Heart left ventricle (tissue), 16 donors: ENCODE measurements around the gene GCHFR. TPM values are rescaled to one million over a fixed set of nuclear protein-coding genes. Genes with fewer than 3 reads are reported as not detected.
A peak's percentile ranks its signal among the peaks of the same experiment; 100 is the strongest.

Source experiments
- ATAC-seq, 4 donors: fragments of 200-7000 bp; cut with Tn5 transposase; one replicate each; pipeline ENCODE4 v1.9.1; 2020 to 2022; ENCODE audit warnings: moderate library complexity in 4 of 4, mild to moderate bottlenecking in 3 of 4, moderate number of reproducible peaks in 1 of 4
- DNase-seq, 5 donors: peaks; one replicate each; pipeline ENCODE4 v3.0.0-alpha.2; 2020
- H3K27ac ChIP-seq, 12 donors: fragments of 200-600 bp; sonication (generic) in 4 of 12; one replicate each; pipeline versions ENCODE4 v1.5.0 to v1.8.0; 2016 to 2022; ENCODE audit warnings: mild to moderate bottlenecking in 2 of 12
- H3K27me3 ChIP-seq, 9 donors: fragments of 200-600 bp; sonication (generic) in 2 of 9; one replicate each; pipeline versions ENCODE4 v1.5.1 to v1.8.0; 2016 to 2022; ENCODE audit warnings: mild to moderate bottlenecking in 3 of 9
- H3K36me3 ChIP-seq, 9 donors: fragments of 200-600 bp; sonication (generic) in 2 of 9; one replicate each; pipeline versions ENCODE4 v1.5.0 to v1.8.0; 2018 to 2022; ENCODE audit warnings: mild to moderate bottlenecking in 2 of 9
- H3K4me1 ChIP-seq, 12 donors: fragments of 200-600 bp; sonication (generic) in 4 of 12; one replicate each; pipeline versions ENCODE4 v1.5.0 to v1.8.0; 2016 to 2022; ENCODE audit warnings: mild to moderate bottlenecking in 3 of 12
- H3K4me3 ChIP-seq, 12 donors: fragments of 200-600 bp; sonication (generic) in 4 of 12; one replicate each; pipeline versions ENCODE4 v1.5.0 to v1.8.0; 2017 to 2022; ENCODE audit warnings: mild to moderate bottlenecking in 9 of 12, moderate library complexity in 4 of 12
- H3K9me3 ChIP-seq, 12 donors: fragments of 200-600 bp; sonication (generic) in 4 of 12; one replicate each; pipeline versions ENCODE4 v1.5.0 to v1.8.0; 2016 to 2022; ENCODE audit warnings: mild to moderate bottlenecking in 1 of 12
- POLR2A ChIP-seq, 2 donors: fragments of 450-650 bp; IDR thresholded peaks; one replicate each; pipeline ENCODE4 v1.6.1; 2017; ENCODE audit warnings: antibody characterized with exemption in 2 of 2, mild to moderate bottlenecking in 2 of 2, moderate library complexity in 2 of 2
- WGBS, 4 donors: extraction: QIAGEN DNeasy Blood & Tissue Kit in 2 of 4; methylation state at CpG; one replicate each; pipeline versions ENCODE4 v1.1.5 to v1.1.7; 2013 to 2018; 5-methylcytosine and 5-hydroxymethylcytosine counted together
- intact Hi-C, 10 donors: fragments of 100-400 bp; cut with DNase I; formaldehyde crosslinking; loops; one replicate each; pipeline versions ENCODE4 v1.11.1 to v1.14.2; 2022
- polyA plus RNA-seq, 2 donors: library from polyadenylated mRNA; stranded (reverse); fragments of 200-250 nt; gene quantifications; one replicate each; pipeline ENCODE4 v1.2.3, GENCODE V29; 2013
- total RNA-seq, 9 donors: library from RNA; depleted of rRNA in 2 of 9; stranded (reverse); fragments of >200 nt in 2 of 9; fragmentation: NEBNext Ultra II Directional in 3 of 9; extraction: Animal tissue kit (Norgen Biotek cat#: 25700) in 3 of 9; gene quantifications; one replicate each; pipeline versions ENCODE4 v1.1.0 to v1.2.4, GENCODE V29; 2016 to 2023
- TF ChIP-seq, protein P1 (sequence below), 12 donors: fragments of 200-600 bp; sonication (generic) in 4 of 12; IDR thresholded peaks; one replicate each; pipeline versions ENCODE4 v1.5.0 to v1.8.0; 2018 to 2022; ENCODE audit warnings: antibody characterized with exemption in 12 of 12, mild to moderate bottlenecking in 5 of 12
- donor health status: ischemic (EF 13 %, LVEDD 7.1; RV severe dilation, severe dysfunction).
- donor health status: healthy with polysubstance abuse.
- donor health status: DM: no; HTN: yes; CAD: no.
- donor health status: DM: no; HTN: no; CAD: no.
- donor health status: ischemic (EF 25% LVEDD 6.9; RV normal size, moderate dysfunction).
- donor health status: ischemic (EF 25% LVEDD 5.7; RV mildly dilated, moderate dysfunction).
- donor health status: healthy.
- donor health status: DM: yes; HTN: yes; CAD: no.
- donor health status: ischemic (EF 35%, LVEDD 5.7; RV mildly dilated, moderate dysfunction).
- donor health status: nonischemic (EF 11% LVEDD 7.7; RV severe dilation, severe dysfunction).
- donor health status: DM: yes; HTN: yes; CAD: no.
- donor health status: PGD.
- donor health status: ischemic (EF 29% LVEDD 5.4; RV normal size, mild dysfunction).
- donor health status: nonischemic (EF 23%, LVEDD 6.1; RV moderate dilation, normal function).

Gene GCHFR
- total and polyA plus RNA-seq, 11 donors = 1.6 to 24.0 (median 6.6) TPM

DNA sequence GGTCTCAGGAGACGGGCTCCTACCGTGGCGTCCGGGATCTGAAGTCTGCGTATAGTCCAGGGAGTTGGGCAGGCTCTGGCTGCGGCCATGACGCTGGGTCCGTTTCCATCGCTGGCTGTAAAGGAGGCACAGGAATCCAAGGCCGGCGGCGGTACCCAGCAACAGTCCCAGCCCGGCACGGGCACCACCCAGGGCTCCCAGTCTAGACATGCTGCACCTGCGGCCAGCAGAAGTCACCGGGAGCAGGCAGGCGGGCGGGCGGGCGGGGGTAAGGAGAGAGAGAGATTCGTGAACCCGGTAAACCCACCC is 9.3 kb upstream of the GCHFR start:
- TF ChIP-seq, protein P1, sequence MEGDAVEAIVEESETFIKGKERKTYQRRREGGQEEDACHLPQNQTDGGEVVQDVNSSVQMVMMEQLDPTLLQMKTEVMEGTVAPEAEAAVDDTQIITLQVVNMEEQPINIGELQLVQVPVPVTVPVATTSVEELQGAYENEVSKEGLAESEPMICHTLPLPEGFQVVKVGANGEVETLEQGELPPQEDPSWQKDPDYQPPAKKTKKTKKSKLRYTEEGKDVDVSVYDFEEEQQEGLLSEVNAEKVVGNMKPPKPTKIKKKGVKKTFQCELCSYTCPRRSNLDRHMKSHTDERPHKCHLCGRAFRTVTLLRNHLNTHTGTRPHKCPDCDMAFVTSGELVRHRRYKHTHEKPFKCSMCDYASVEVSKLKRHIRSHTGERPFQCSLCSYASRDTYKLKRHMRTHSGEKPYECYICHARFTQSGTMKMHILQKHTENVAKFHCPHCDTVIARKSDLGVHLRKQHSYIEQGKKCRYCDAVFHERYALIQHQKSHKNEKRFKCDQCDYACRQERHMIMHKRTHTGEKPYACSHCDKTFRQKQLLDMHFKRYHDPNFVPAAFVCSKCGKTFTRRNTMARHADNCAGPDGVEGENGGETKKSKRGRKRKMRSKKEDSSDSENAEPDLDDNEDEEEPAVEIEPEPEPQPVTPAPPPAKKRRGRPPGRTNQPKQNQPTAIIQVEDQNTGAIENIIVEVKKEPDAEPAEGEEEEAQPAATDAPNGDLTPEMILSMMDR (IDR thresholded peaks at IDR 0.05) = no peak
- no peak for TF ChIP-seq POLR2A (IDR thresholded peaks at IDR 0.05)
- no peaks in the 10 kb centered on the region for H3K9me3 ChIP-seq
- peak overlapping the region in 11 of 12 donors; percentile 51 to 85 (median 80) for H3K27ac ChIP-seq
- H3K36me3 ChIP-seq = peaks cover 3 to 37% (median 30%) of the 10 kb centered on the region in 9 donors
- ATAC-seq (peak in 3 of 4 donors; percentile 30 to 40 (median 31)), DNase-seq (peak in 3 of 5 donors; percentile 33 to 71 (median 41))
- H3K27me3 ChIP-seq = no peaks in the 10 kb centered on the region
- H3K4me3 ChIP-seq = peak overlapping the region; percentile 70 to 98 (median 86)
- peaks cover 0 to 24% (median 12%) of the 10 kb centered on the region in 12 donors for H3K4me1 ChIP-seq
- 0 to 1% (median 0%) methylated on average over 6 to 22 of the region's 22 CpGs for WGBS, 4 donors
- intact Hi-C loops = loop anchor here in 5 of 10 donors (2.0 to 10.0 kb wide), 5 partner anchors 52 to 186 kb away; partner anchors contain the start of genes RAD51 (in 3 of the 5), VPS18 (in 2 of the 5), DNAJC17 (in 1 of the 5) and RPUSD2 (in 1 of the 5)

DNA sequence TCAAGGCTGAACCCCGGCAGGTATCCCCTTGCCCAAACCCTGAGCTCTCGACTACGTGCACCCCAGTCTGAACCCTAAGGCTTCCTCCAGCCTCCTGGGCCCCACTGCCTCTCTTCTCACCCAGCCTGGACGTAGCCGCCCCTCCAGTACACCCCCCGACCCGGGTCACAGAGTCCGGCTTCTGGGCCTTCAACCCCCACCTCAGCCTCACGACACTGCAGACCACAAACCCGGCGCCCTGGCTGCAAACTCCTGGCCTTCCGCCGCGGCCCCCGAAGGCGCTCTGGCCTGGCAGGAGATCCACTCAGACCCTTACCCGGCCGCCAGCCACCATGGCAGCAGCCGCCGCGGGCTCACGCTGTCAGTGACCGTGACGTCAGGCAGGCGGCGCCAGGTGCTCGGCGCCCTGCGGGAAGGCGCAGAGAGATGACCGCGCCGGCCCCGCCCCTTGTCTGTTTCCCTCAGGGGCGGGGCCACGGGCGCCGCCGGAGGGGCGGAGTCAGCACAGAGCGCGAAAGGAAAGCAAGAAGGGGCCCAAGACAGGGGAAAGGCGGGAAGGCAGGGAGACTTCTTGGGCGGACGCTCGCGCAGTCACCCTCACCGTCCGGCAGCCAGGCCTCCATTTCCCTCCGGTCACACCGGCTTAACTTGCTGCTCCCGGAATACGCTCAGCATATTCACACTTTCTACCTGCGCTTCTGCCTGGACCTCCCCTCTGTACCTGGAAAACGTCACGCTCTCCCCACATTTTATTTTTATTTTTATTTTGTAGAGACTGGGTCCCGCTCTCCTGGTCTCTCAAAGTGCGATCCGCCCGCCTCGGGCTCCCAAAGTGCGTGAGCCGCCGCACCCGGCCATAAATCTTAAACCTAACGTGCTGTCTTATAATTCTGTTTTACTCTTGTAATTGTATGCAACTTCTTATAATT is 8.7 kb upstream of the GCHFR start, which contains the start of gene RMDN3:
Gene RMDN3 (minus strand): TSS at position 372 of the 929 bp plus-strand sequence. CDS start 471 bp downstream, outside the sequence.
- peak; percentile 94 to 100 (median 98) for ATAC-seq

DNA sequence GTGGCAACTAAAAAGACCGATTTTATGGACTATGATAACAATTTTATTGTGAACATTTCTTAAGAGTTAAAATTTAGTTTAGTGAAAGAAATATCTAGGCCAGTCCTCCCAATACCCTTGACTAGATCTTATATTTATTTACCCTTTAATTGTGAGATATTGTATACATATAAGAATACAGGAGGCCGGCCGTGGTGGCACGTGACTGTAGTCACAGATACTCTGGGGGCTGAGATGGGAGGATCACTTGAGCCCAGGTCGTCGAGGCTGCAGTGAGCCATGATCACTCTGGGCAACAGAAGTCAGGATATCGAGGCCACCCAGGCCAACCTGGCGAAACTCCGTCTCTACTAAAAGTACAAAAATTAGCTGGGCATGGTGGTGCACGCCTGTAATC is 8.1 kb upstream of the GCHFR start:
- H3K4me3 ChIP-seq = peak overlapping the region; percentile 70 to 98 (median 86)
- TF ChIP-seq, protein P1 (IDR thresholded peaks at IDR 0.05) = no peak
- TF ChIP-seq POLR2A (IDR thresholded peaks at IDR 0.05) = no peak
- H3K36me3 ChIP-seq = peaks cover 1 to 24% (median 17%) of the 10 kb centered on the region in 9 donors
- H3K4me1 ChIP-seq = peaks cover 0 to 24% (median 12%) of the 10 kb centered on the region in 12 donors
- no peak for ATAC-seq
- H3K27ac ChIP-seq = peak overlapping the region in 9 of 12 donors; percentile 41 to 85 (median 81)
- H3K27me3 ChIP-seq = no peaks in the 10 kb centered on the region
- no peaks in the 10 kb centered on the region for H3K9me3 ChIP-seq
- no peak for DNase-seq
- intact Hi-C loops = loop anchor here in 5 of 10 donors (2.0 to 10.0 kb wide), 5 partner anchors 51 to 187 kb away; partner anchors contain the start of genes DNAJC17 (in 3 of the 5), RAD51 (in 3 of the 5), ZFYVE19 (in 3 of the 5) and RPUSD2 (in 1 of the 5)
- WGBS, 4 donors = 73 to 81% (median 76%) methylated on average over 10 of the region's 10 CpGs

More for the DNA sequence above, 8.7 kb upstream of the GCHFR start, which contains the start of gene RMDN3:
- H3K4me1 ChIP-seq = peaks cover 0 to 24% (median 12%) of the 10 kb centered on the region in 12 donors
- TF ChIP-seq, protein P1 (IDR thresholded peaks at IDR 0.05) = peak in 3 of 12 donors; percentile 20 to 33 (median 29)
- TF ChIP-seq POLR2A (IDR thresholded peaks at IDR 0.05) = peak in 1 of 2 donors; percentile 76
- peak; percentile 93 to 97 (median 94) for DNase-seq
- intact Hi-C loops = loop anchor here in 6 of 10 donors (2.0 to 10.0 kb wide), 6 partner anchors 52 to 186 kb away; partner anchors contain the start of genes DNAJC17 (in 3 of the 6), RAD51 (in 3 of the 6), ZFYVE19 (in 3 of the 6) and VPS18 (in 2 of the 6)
- no peaks in the 10 kb centered on the region for H3K27me3 ChIP-seq
- WGBS, 4 donors = 1 to 2% (median 1%) methylated on average over 40 to 66 of the region's 66 CpGs
- H3K27ac ChIP-seq = peak within 1 kb of the TSS in 11 of 12 donors; percentile 51 to 85 (median 80)
- peak within 1 kb of the TSS; percentile 70 to 98 (median 86) for H3K4me3 ChIP-seq
- H3K9me3 ChIP-seq = no peaks in the 10 kb centered on the region
- H3K36me3 ChIP-seq = peaks cover 3 to 31% (median 24%) of the 10 kb centered on the region in 9 donors
